ENCODE results near the gene NRN1L.

NRN1L gene

GRCh38 chr16:67871256-67871655 is 13.4 kb upstream of the NRN1L start:
- H3K27ac ChIP-seq = no peak overlapping the region
- TF ChIP-seq CTCF (IDR thresholded peaks at IDR 0.05) = no peak
- DNase-seq (ENCODE audit: low spot score) = no peak
- H3K4me3 ChIP-seq = no peak overlapping the region

- peak overlapping the region; percentile 77 to 82 for H3K27ac ChIP-seq
- peak overlapping the region; percentile 92 for H3K4me3 ChIP-seq
- no peak for DNase-seq (ENCODE audit: low spot score)
- TF ChIP-seq CTCF (IDR thresholded peaks at IDR 0.05) = no peak
Measured at GRCh38 chr16:67872131-67872630, 12.5 kb upstream of the NRN1L start.

GRCh38 chr16:67872631-67873434 is 11.9 kb upstream of the NRN1L start, which contains the start of gene EDC4:
Gene EDC4, plus strand, starts transcription at chr16:67873052. Its CDS starts 210 bp downstream, at chr16:67873262.
- Histone ChIP-seq H3K27ac (peak within 1 kb of the TSS; percentile 77 to 82), H3K4me3 (peak within 1 kb of the TSS; percentile 92)
- TF ChIP-seq CTCF (IDR thresholded peaks at IDR 0.05) = no peak
- DNase-seq (ENCODE audit: low spot score) = peak; percentile 92

- no peak for TF ChIP-seq CTCF (IDR thresholded peaks at IDR 0.05)
Measured at GRCh38 chr16:67873435-67874370, 11.0 kb upstream of the NRN1L start.

GRCh38 chr16:67874372-67874771 is 10.3 kb upstream of the NRN1L start:
- no peak for DNase-seq (ENCODE audit: low spot score)
- TF ChIP-seq CTCF (IDR thresholded peaks at IDR 0.05) = no peak

More at GRCh38 chr16:67873435-67874370, 11.0 kb upstream of the NRN1L start:
- no peak for DNase-seq (ENCODE audit: low spot score)
- Histone ChIP-seq H3K4me3 (peak overlapping the region; percentile 92), H3K27ac (peak overlapping the region; percentile 77 to 82)

GRCh38 chr16:67877064-67877463 is 7.6 kb upstream of the NRN1L start:
- Histone ChIP-seq H3K27ac (no peak overlapping the region), H3K4me3 (no peak overlapping the region)
- TF ChIP-seq CTCF (IDR thresholded peaks at IDR 0.05) = no peak
- DNase-seq (ENCODE audit: low spot score) = no peak

More at GRCh38 chr16:67874372-67874771, 10.3 kb upstream of the NRN1L start:
- Histone ChIP-seq H3K4me3 (peak overlapping the region; percentile 92), H3K27ac (no peak overlapping the region)
